Loucy (cell line): ENCODE data around the gene PLBD1.

ENCODE experiments used
- CTCF ChIP-seq: fragments of 200-600 bp; sonication (generic); conservative IDR thresholded peaks from 2 replicates; pipeline ENCODE4 v1.5.1; 2014; ENCODE audit warnings: mild to moderate bottlenecking, antibody characterized with exemption, low read length
- EZH2phosphoT487 ChIP-seq: fragments of 200-600 bp; IDR thresholded peaks from 2 replicates; pipeline ENCODE4 v1.6.1; 2018; ENCODE audit warnings: antibody characterized with exemption, mild to moderate bottlenecking, moderate library complexity, borderline replicate concordance

- TF ChIP-seq CTCF = no peak
- no peak for TF ChIP-seq EZH2phosphoT487
Measured at GRCh38 chr12:14558473-14558959, 9.2 kb downstream of the PLBD1 start.
